NCI-H446 (cell line): ENCODE data around the gene SERP2.
A peak's percentile ranks its signal among the peaks of the same experiment; 100 is the strongest.

Source experiments
- DNase-seq, 2 experiments: peaks; one replicate each; lab custom pipeline; 2025; lab: John Stamatoyannopoulos, UW

SERP2 gene

GRCh38 chr13:44435142-44435918 lies 61.7 kb downstream of the SERP2 start:
- peak; percentile 98 for DNase-seq

GRCh38 chr13:44435919-44436510 lies 62.4 kb downstream of the SERP2 start:
- DNase-seq: no peak

GRCh38 chr13:44436589-44437337 lies 63.1 kb downstream of the SERP2 start:
- DNase-seq: peak; percentile 88 to 96

- peak; percentile 42 to 61 for DNase-seq
These were observed 64.0 kb downstream of the SERP2 start for GRCh38 chr13:44437356-44438233.

GRCh38 chr13:44438234-44438579 lies 64.6 kb downstream of the SERP2 start:
- no peak for DNase-seq

DNA sequence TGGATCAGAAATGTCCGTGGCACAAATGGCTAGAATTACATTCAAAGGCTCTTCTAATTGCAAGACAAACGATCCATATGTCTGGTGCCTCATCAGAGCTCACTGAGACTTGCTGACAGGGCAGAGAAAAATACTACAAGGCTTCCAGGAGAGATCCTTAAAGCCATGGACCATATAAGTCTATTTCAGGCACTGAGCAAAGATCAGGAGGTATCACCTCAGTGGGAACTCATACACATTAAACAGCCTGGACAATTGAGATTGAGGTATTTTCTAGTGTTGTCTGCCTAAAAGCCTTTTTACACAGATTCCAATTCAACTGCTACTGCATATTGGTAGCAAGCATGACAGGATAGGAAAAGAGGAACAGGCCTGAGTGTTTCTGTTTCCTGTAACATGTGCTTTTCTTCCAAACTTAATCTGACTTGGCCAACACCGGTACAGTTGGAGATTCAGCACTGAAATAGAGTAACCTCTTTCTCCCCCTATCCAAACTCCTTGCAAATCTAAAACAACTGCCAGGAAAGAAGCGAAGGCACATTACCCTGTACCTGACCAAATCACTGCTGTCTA lies 65.9 kb downstream of the SERP2 start:
- DNase-seq: no peak

- no peak for DNase-seq
These were observed 66.5 kb downstream of the SERP2 start for GRCh38 chr13:44440046-44440608.
